ENCODE results near the gene ZNF646.

The ZNF646 gene

GRCh38 chr16:31080035-31080629 is 5.9 kb downstream of the ZNF646 start:
- no peak for TF ChIP-seq Cebpa-rat (IDR thresholded peaks at IDR 0.05)
- Histone ChIP-seq H3K4me3 (no peak overlapping the region), H3K27ac (no peak overlapping the region), H4K20me1 (peaks cover 71 to 98% (median 95%) of the 10 kb centered on the region in 11 experiments), H3K4me2 (no peak overlapping the region; a peak in 1 of 22 replicates), H3K9me3 (replicated peaks in 1 of 11) (no peaks in the 10 kb centered on the region), H3K4me1 (peaks cover 11 to 67% (median 39%) of the 10 kb centered on the region in 10 experiments), H3K9ac (peak overlapping the region in 2 of 11 experiments; percentile 12 to 14; a peak in 1 of 22 replicates), H3K27me3 (no peaks in the 10 kb centered on the region), H3K36me3 (peaks cover 87 to 96% (median 89%) of the 10 kb centered on the region in 11 experiments)

DNA sequence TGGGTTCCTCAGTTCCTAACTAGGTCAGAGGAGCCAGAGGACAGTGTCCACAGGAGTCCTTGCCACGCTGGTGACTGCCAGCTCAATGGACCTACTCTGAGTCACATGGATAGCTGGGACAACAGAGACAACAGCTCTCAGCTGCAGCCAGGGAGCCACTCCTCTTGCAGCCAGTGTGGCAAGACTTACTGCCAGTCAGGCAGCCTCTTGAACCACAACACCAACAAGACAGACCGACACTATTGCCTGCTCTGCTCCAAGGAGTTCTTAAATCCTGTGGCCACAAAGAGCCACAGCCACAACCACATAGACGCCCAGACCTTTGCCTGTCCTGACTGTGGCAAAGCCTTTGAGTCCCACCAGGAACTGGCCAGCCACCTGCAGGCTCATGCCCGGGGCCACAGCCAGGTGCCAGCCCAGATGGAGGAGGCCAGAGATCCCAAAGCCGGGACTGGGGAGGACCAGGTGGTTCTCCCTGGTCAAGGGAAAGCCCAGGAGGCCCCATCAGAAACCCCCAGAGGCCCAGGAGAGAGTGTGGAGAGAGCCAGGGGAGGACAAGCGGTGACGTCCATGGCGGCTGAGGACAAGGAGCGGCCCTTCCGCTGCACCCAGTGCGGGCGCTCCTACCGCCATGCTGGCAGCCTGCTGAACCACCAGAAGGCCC is 6.7 kb downstream of the ZNF646 start:
- no peaks in the 10 kb centered on the region for H3K9me3 ChIP-seq (replicated peaks in 1 of 11)
- peaks cover 72 to 100% (median 97%) of the 10 kb centered on the region in 11 experiments for H4K20me1 ChIP-seq
- H3K4me2 ChIP-seq, result peak overlapping the region in 4 of 11 experiments; percentile 41 to 82 (median 48); a peak in 6 of 22 replicates
- no peak overlapping the region for H3K4me3 ChIP-seq
- peaks cover 86 to 100% (median 97%) of the 10 kb centered on the region in 11 experiments for H3K36me3 ChIP-seq
- peaks cover 4 to 60% (median 31%) of the 10 kb centered on the region in 10 experiments for H3K4me1 ChIP-seq
- TF ChIP-seq Cebpa-rat (IDR thresholded peaks at IDR 0.05), result no peak
- H3K9ac ChIP-seq, result peak overlapping the region in 3 of 11 experiments; percentile 12 to 45 (median 29); a peak in 3 of 22 replicates
- no peak overlapping the region for H3K27ac ChIP-seq
- no peaks in the 10 kb centered on the region for H3K27me3 ChIP-seq

GRCh38 chr16:31081428-31082351 is 7.5 kb downstream of the ZNF646 start:
- H3K27ac ChIP-seq, result peak overlapping the region in 1 of 11 experiments; percentile 12; a peak in 2 of 22 replicates
- H3K4me3 ChIP-seq, result no peak overlapping the region
- H3K27me3 ChIP-seq, result no peaks in the 10 kb centered on the region
- no peak for TF ChIP-seq Cebpa-rat (IDR thresholded peaks at IDR 0.05)
- peak overlapping the region in 5 of 11 experiments; percentile 1 to 45 (median 12); a peak in 4 of 22 replicates for H3K9ac ChIP-seq
- H3K36me3 ChIP-seq, result peaks cover 79 to 100% (median 96%) of the 10 kb centered on the region in 11 experiments
- peaks cover 0 to 54% (median 24%) of the 10 kb centered on the region in 10 experiments; a peak in 11 of 20 replicates for H3K4me1 ChIP-seq
- H3K4me2 ChIP-seq, result peak overlapping the region in 5 of 11 experiments; percentile 20 to 82 (median 43); a peak in 9 of 22 replicates
- no peaks in the 10 kb centered on the region for H3K9me3 ChIP-seq (replicated peaks in 1 of 11)
- peaks cover 68 to 100% (median 95%) of the 10 kb centered on the region in 11 experiments for H4K20me1 ChIP-seq

GRCh38 chr16:31082368-31083045 is 8.3 kb downstream of the ZNF646 start:
- no peaks in the 10 kb centered on the region for H3K27me3 ChIP-seq
- H3K4me3 ChIP-seq, result no peak overlapping the region
- peak overlapping the region in 3 of 11 experiments; percentile 1 to 45 (median 9); a peak in 1 of 22 replicates for H3K9ac ChIP-seq
- TF ChIP-seq Cebpa-rat (IDR thresholded peaks at IDR 0.05), result no peak
- H3K4me2 ChIP-seq, result peak overlapping the region in 5 of 11 experiments; percentile 20 to 82 (median 43); a peak in 7 of 22 replicates
- no peaks in the 10 kb centered on the region for H3K9me3 ChIP-seq (replicated peaks in 1 of 11)
- H3K27ac ChIP-seq, result peak overlapping the region in 1 of 11 experiments; percentile 12; a peak in 2 of 22 replicates
- peaks cover 63 to 100% (median 87%) of the 10 kb centered on the region in 11 experiments for H4K20me1 ChIP-seq
- peaks cover 73 to 100% (median 93%) of the 10 kb centered on the region in 11 experiments for H3K36me3 ChIP-seq
- peaks cover 0 to 54% (median 24%) of the 10 kb centered on the region in 10 experiments; a peak in 11 of 20 replicates for H3K4me1 ChIP-seq

GRCh38 chr16:31083081-31083480 is 8.9 kb downstream of the ZNF646 start:
- H3K4me2 ChIP-seq, result no peak overlapping the region
- peaks cover 67 to 100% (median 92%) of the 10 kb centered on the region in 11 experiments for H3K36me3 ChIP-seq
- no peak overlapping the region for H3K27ac ChIP-seq
- no peaks in the 10 kb centered on the region for H3K27me3 ChIP-seq
- no peaks in the 10 kb centered on the region for H3K9me3 ChIP-seq (replicated peaks in 1 of 11)
- 0 out of 22 replicates have a peak overlapping the region, but pooled peaks of 1 of the 11 experiments have one; percentile 1 for H3K9ac ChIP-seq
- no peak overlapping the region for H3K4me3 ChIP-seq
- peaks cover 0 to 51% (median 24%) of the 10 kb centered on the region in 10 experiments; a peak in 11 of 20 replicates for H3K4me1 ChIP-seq
- H4K20me1 ChIP-seq, result peaks cover 57 to 100% (median 86%) of the 10 kb centered on the region in 11 experiments
- no peak for TF ChIP-seq Cebpa-rat (IDR thresholded peaks at IDR 0.05)

DNA sequence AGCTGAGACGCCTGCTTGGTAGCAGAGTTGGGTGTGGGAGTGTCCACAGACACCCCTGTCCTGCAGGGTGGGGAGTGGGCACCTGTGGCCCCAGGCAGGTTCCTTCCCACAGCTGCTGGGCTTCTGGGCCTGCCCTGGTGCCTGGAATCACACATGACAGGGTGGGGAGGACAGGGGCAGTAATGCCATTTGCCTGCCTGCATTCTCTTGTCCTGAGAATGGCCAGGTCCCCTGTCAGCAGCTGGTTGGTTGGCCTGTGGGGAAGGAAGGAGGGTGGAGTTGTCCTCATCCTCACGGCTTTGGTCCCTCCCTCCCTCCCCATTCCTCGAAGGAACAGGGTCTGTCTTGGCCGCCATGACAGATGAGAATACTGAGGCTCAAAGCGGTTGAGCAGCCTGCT is 9.3 kb downstream of the ZNF646 start:
- Histone ChIP-seq H3K4me1 (peaks cover 0 to 46% (median 23%) of the 10 kb centered on the region in 10 experiments; a peak in 11 of 20 replicates), H3K9ac (no peak overlapping the region; a peak in 1 of 22 replicates), H4K20me1 (peaks cover 52 to 99% (median 82%) of the 10 kb centered on the region in 11 experiments)

DNA sequence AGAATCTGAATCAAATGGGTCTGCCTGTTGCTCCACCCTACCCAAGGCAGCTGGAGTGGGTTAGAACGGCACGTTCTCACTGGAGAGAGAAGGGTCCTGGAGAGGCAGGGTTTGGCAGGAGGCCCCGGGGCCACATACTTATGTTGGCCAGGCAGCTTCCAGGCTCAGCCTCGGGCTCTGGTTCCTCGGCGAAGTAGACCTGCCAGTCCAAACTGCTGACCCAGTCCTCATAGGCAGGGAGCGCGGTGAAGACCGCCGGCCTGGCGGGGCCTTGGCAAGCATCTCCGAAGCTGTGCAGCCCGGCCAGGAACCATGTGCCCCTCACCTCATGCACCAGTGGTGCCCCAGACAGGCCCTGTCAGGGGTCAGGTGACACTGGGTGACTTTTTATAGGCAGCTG is 9.8 kb downstream of the ZNF646 start:
- no peaks in the 10 kb centered on the region for H3K9me3 ChIP-seq (replicated peaks in 1 of 11)
- H3K27ac ChIP-seq, result no peak overlapping the region
- H3K27me3 ChIP-seq, result no peaks in the 10 kb centered on the region
- H3K4me3 ChIP-seq, result no peak overlapping the region
- H3K36me3 ChIP-seq, result peaks cover 59 to 100% (median 92%) of the 10 kb centered on the region in 11 experiments
- no peak overlapping the region; a peak in 2 of 22 replicates for H3K9ac ChIP-seq
- peaks cover 0 to 42% (median 20%) of the 10 kb centered on the region in 10 experiments; a peak in 11 of 20 replicates for H3K4me1 ChIP-seq
- no peak overlapping the region for H3K4me2 ChIP-seq
- TF ChIP-seq Cebpa-rat (IDR thresholded peaks at IDR 0.05), result no peak
- H4K20me1 ChIP-seq, result peaks cover 48 to 99% (median 78%) of the 10 kb centered on the region in 11 experiments

More for the DNA sequence above, 9.3 kb downstream of the ZNF646 start:
- no peaks in the 10 kb centered on the region for H3K27me3 ChIP-seq
- no peak overlapping the region for H3K4me3 ChIP-seq
- H3K9me3 ChIP-seq (replicated peaks in 1 of 11), result no peaks in the 10 kb centered on the region
- no peak overlapping the region for H3K4me2 ChIP-seq
- no peak overlapping the region for H3K27ac ChIP-seq
- TF ChIP-seq Cebpa-rat (IDR thresholded peaks at IDR 0.05), result no peak
- H3K36me3 ChIP-seq, result peaks cover 62 to 100% (median 92%) of the 10 kb centered on the region in 11 experiments

Data from BLaER1 treated with 17β-estradiol and CSF1 and Interleukin-3, amounts not matched to agents 10 nM and 100 nM (cell line).